H1 (cell line): ENCODE measurements around the gene TRIM46. TPM values are rescaled to one million over a fixed set of nuclear protein-coding genes. Genes with fewer than 3 reads are reported as not detected.

Experiments
- CTCF ChIA-PET: fragments of 300-600 bp; sonication (Branson Sonifier 250); formaldehyde crosslinking; loops from one replicate; lab custom pipeline; 2021; ENCODE audit not compliant: partially characterized antibody; lab: Charles Lee
- POLR2A ChIA-PET: fragments of 300-600 bp; sonication (Branson Sonifier 250); formaldehyde crosslinking; loops from one replicate; lab custom pipeline; 2021; ENCODE audit warnings: inconsistent platforms; ENCODE audit not compliant: partially characterized antibody; lab: Charles Lee
- DNase-seq, 2 experiments: peaks; one replicate each; pipeline versions ENCODE4 v3.0.0 to v3.0.0-alpha.2; 2010 to 2022; ENCODE audit warnings: low spot score in 2 of 2, low read depth in 1 of 2, mixed read lengths in 1 of 2
- FAIRE-seq: peaks from 2 replicates; lab custom pipeline; 2011; peaks lifted over from hg19 to GRCh38; lab: Jason Lieb, UNC
- H2AFZ ChIP-seq: 2 replicates; pipeline ENCODE4 v1.8.1; 2012; ENCODE audit warnings: low read length, inconsistent platforms
- H2AK5ac ChIP-seq: 2 replicates; pipeline ENCODE4 v1.6.1; 2013; ENCODE audit warnings: low read depth, low read length
- H2BK120ac ChIP-seq: replicated peaks from 2 replicates; pipeline ENCODE3; 2013; ENCODE audit warnings: low read depth, low read length, inconsistent platforms
- H2BK12ac ChIP-seq: 2 replicates; pipeline ENCODE4 v1.6.1; 2013; ENCODE audit warnings: low read depth, low read length
- H2BK15ac ChIP-seq: 2 replicates; pipeline ENCODE4 v1.6.1; 2013; ENCODE audit warnings: low read length
- H2BK20ac ChIP-seq: 2 replicates; pipeline ENCODE4 v1.6.1; 2013; ENCODE audit warnings: low read length
- H2BK5ac ChIP-seq: 2 replicates; pipeline ENCODE4 v1.6.1; 2013; ENCODE audit warnings: low read depth, low read length
- H3K14ac ChIP-seq: 2 replicates; pipeline ENCODE4 v1.6.1; 2013; ENCODE audit warnings: inconsistent platforms; ENCODE audit not compliant: insufficient read length
- H3K18ac ChIP-seq: 2 replicates; pipeline ENCODE4 v1.6.1; 2013; ENCODE audit warnings: low read length; ENCODE audit errors: extremely low read depth
- H3K23ac ChIP-seq: 2 replicates; pipeline ENCODE4 v1.6.1; 2013; ENCODE audit warnings: inconsistent platforms; ENCODE audit not compliant: insufficient read length
- H3K23me2 ChIP-seq: 2 replicates; pipeline ENCODE4 v1.6.1; 2013; ENCODE audit warnings: low read depth, low read length
- H3K27ac ChIP-seq: 2 replicates; pipeline ENCODE4 v1.6.1; 2011; ENCODE audit warnings: low read depth, low read length, inconsistent platforms
- H3K27me3 ChIP-seq, 4 experiments: replicated peaks in 1 of 4; 1 replicate in 1 of 4; 2 replicates in 3 of 4; pipeline versions ENCODE4 v1.6.1 to v1.8.1; 2011 to 2013; ENCODE audit warnings: low read length in 3 of 4, mild to moderate bottlenecking in 3 of 4, inconsistent platforms in 2 of 4, mixed read lengths in 2 of 4, moderate library complexity in 1 of 4; ENCODE audit not compliant: control insufficient read depth in 3 of 4, insufficient read depth in 3 of 4; ENCODE audit errors: extremely low read depth in 1 of 4
- H3K36me3 ChIP-seq, 4 experiments: 2 replicates each; pipeline versions ENCODE4 v1.6.1 to v1.8.1; 2011 to 2013; ENCODE audit warnings: mild to moderate bottlenecking in 4 of 4, low read length in 3 of 4, moderate library complexity in 2 of 4, control low read depth in 1 of 4, inconsistent platforms in 1 of 4; ENCODE audit not compliant: insufficient read depth in 4 of 4, control insufficient read depth in 2 of 4
- H3K4ac ChIP-seq: replicated peaks from 2 replicates; pipeline ENCODE3; 2013; ENCODE audit warnings: low read length, low read depth, mixed read lengths, inconsistent platforms; ENCODE audit not compliant: insufficient read length
- H3K4me1 ChIP-seq, 4 experiments: replicated peaks in 1 of 4; 1 replicate in 1 of 4; 2 replicates in 3 of 4; pipeline versions ENCODE4 v1.6.1 to v1.8.1; 2011 to 2013; ENCODE audit warnings: low read length in 3 of 4, inconsistent platforms in 2 of 4, mixed read lengths in 1 of 4; ENCODE audit not compliant: insufficient read depth in 4 of 4, control insufficient read depth in 3 of 4
- H3K4me2 ChIP-seq, 2 experiments: 2 replicates each; pipeline versions ENCODE4 v1.6.1 to v1.8.1; 2011 to 2013; ENCODE audit warnings: low read depth in 2 of 2, low read length in 2 of 2, control low read depth in 1 of 2, inconsistent platforms in 1 of 2, mild to moderate bottlenecking in 1 of 2; ENCODE audit not compliant: insufficient read depth in 1 of 2
- H3K4me3 ChIP-seq, 4 experiments: fragments of 200-600, 300-600 bp in 1 of 4; sonication (generic), shearing (Covaris generic), sonication (Bioruptor Twin) in 1 of 4; 2 replicates each; pipeline versions ENCODE4 v1.5.1 to v1.8.1; 2011 to 2016; ENCODE audit warnings: low read length in 4 of 4, low read depth in 3 of 4, control low read depth in 2 of 4, inconsistent platforms in 2 of 4, mild to moderate bottlenecking in 2 of 4, mixed read lengths in 1 of 4, moderate library complexity in 1 of 4; ENCODE audit not compliant: insufficient read depth in 2 of 4; ENCODE audit errors: extremely low read depth in 1 of 4
- H3K56ac ChIP-seq: replicated peaks from 2 replicates; pipeline ENCODE3; 2013; ENCODE audit warnings: low read depth, mild to moderate bottlenecking, mixed read lengths, low read length, inconsistent platforms; ENCODE audit not compliant: insufficient read length
- H3K79me1 ChIP-seq: 2 replicates; pipeline ENCODE4 v1.6.1; 2013; ENCODE audit warnings: low read depth, low read length, control low read depth
- H3K79me2 ChIP-seq, 2 experiments: 2 replicates each; pipeline versions ENCODE4 v1.6.1 to v1.8.1; 2012 to 2013; ENCODE audit warnings: low read length in 2 of 2, mild to moderate bottlenecking in 2 of 2, inconsistent platforms in 1 of 2; ENCODE audit not compliant: insufficient read depth in 2 of 2, control insufficient read depth in 1 of 2
- H3K9ac ChIP-seq, 4 experiments: replicated peaks in 1 of 4; 1 replicate in 1 of 4; 2 replicates in 3 of 4; pipeline versions ENCODE4 v1.6.1 to v1.8.1; 2011 to 2013; ENCODE audit warnings: low read depth in 3 of 4, low read length in 3 of 4, control low read depth in 2 of 4, mild to moderate bottlenecking in 2 of 4, moderate library complexity in 2 of 4, inconsistent platforms in 1 of 4; ENCODE audit errors: extremely low read depth in 1 of 4
- H3K9me3 ChIP-seq, 2 experiments: 2 replicates each; pipeline versions ENCODE4 v1.6.1 to v1.8.1; 2012 to 2013; ENCODE audit warnings: mild to moderate bottlenecking in 2 of 2, moderate library complexity in 2 of 2, control low read depth in 1 of 2, inconsistent platforms in 1 of 2, low read depth in 1 of 2, low read length in 1 of 2, mixed read lengths in 1 of 2; ENCODE audit not compliant: insufficient read depth in 2 of 2
- H4K20me1 ChIP-seq, 2 experiments: replicated peaks in 1 of 2; 2 replicates each; pipeline versions ENCODE3 to v1.8.1; 2011 to 2013; ENCODE audit warnings: inconsistent platforms in 2 of 2, low read length in 2 of 2, mild to moderate bottlenecking in 1 of 2; ENCODE audit not compliant: insufficient read depth in 2 of 2, control insufficient read depth in 1 of 2
- H4K5ac ChIP-seq: 2 replicates; pipeline ENCODE4 v1.6.1; 2013; ENCODE audit warnings: low read length, low read depth, mixed read lengths, inconsistent platforms; ENCODE audit not compliant: insufficient read length
- H4K8ac ChIP-seq: 2 replicates; pipeline ENCODE4 v1.8.0; 2013; ENCODE audit warnings: mild to moderate bottlenecking, moderate library complexity, low read length, inconsistent platforms; ENCODE audit not compliant: insufficient read depth; ENCODE audit errors: extremely low read depth
- H4K91ac ChIP-seq: replicated peaks from 2 replicates; pipeline ENCODE3; 2013; ENCODE audit warnings: low read length, mixed read lengths, inconsistent platforms; ENCODE audit not compliant: insufficient read length
- ATF2 ChIP-seq: IDR thresholded peaks from 2 replicates; pipeline ENCODE4 v1.6.1; 2012; ENCODE audit warnings: low read length, inconsistent platforms
- ATF3 ChIP-seq: IDR thresholded peaks from 2 replicates; pipeline ENCODE4 v1.6.1; 2011; ENCODE audit warnings: low read depth, mild to moderate bottlenecking, low read length; ENCODE audit not compliant: insufficient read depth
- CEBPB ChIP-seq: IDR thresholded peaks from 2 replicates; pipeline ENCODE4 v1.6.1; 2012; ENCODE audit warnings: low read depth, low read length
- CHD2 ChIP-seq: IDR thresholded peaks from 2 replicates; pipeline ENCODE4 v1.6.1; 2012; ENCODE audit warnings: low read length, improper control_type of control experiment
- KDM5A ChIP-seq: fragments of 200-600 bp; IDR thresholded peaks from 2 replicates; pipeline ENCODE4 v1.7.1; 2012; ENCODE audit warnings: mild to moderate bottlenecking, low read length, inconsistent platforms, mixed read lengths
- MAX ChIP-seq: IDR thresholded peaks from 2 replicates; pipeline ENCODE4 v1.6.1; 2012; ENCODE audit warnings: inconsistent platforms
- RBBP5 ChIP-seq: IDR thresholded peaks from 2 replicates; pipeline ENCODE4 v1.7.1; 2012; ENCODE audit warnings: low read depth, mild to moderate bottlenecking, inconsistent platforms, low read length, moderate library complexity, borderline replicate concordance
- SP4 ChIP-seq: IDR thresholded peaks from 2 replicates; pipeline ENCODE4 v1.6.1; 2012; ENCODE audit warnings: low read length, inconsistent platforms
- WGBS, 2 experiments: shearing (Covaris generic) in 1 of 2; methylation state at CpG; one replicate each; pipeline versions ENCODE4 v1.1.6 to v1.1.7; 2013 to 2015; ENCODE audit warnings: low lambda C conversion rate in 2 of 2, mixed read lengths in 2 of 2, inconsistent platforms in 1 of 2, low coverage in 1 of 2, missing lambda C conversion rate in 1 of 2; ENCODE audit not compliant: insufficient replicate concordance in 2 of 2, insufficient coverage in 1 of 2, insufficient read length in 1 of 2; ENCODE audit errors: extremely low coverage in 1 of 2, missing lambda C conversion rate in 1 of 2; 5-methylcytosine and 5-hydroxymethylcytosine counted together
- polyA plus RNA-seq, 7 experiments: library from polyadenylated mRNA; depleted of rRNA in 3 of 7; stranded (reverse) in 5 of 7; unstranded in 2 of 7; fragments of >200 nt in 5 of 7; fragments of 200-250 nt in 2 of 7; gene quantifications; 1 replicate in 5 of 7; 2 replicates in 1 of 7; 4 replicates in 1 of 7; pipeline versions ENCODE4 v1.2.1 to v1.2.3, GENCODE V29; 2011 to 2013; ENCODE audit warnings: missing spikeins in 2 of 7, mixed read lengths in 2 of 7
- total RNA-seq: library from RNA; stranded (reverse); fragmentation: NEBNext Ultra II Directional; extraction: Animal tissue kit (Norgen Biotek cat#: 25700); gene quantifications from 2 replicates; pipeline ENCODE4 v1.2.1, GENCODE V29; 2021

The TRIM46 gene
- total and polyA plus RNA-seq, 2 of the 8 experiments (the other 6 are each of a cell fraction or from before 2014, with no cell fraction given): 15.5 to 21.6 TPM

GRCh38 chr1:155127105-155127966 lies 46.3 kb upstream of the TRIM46 start, which contains the start of gene EFNA1:
Gene EFNA1 (plus strand): TSS chr1:155127876. CDS start chr1:155127978, 102 bp downstream.
- no peak within 1 kb of the TSS for H3K56ac ChIP-seq
- no peaks in the 10 kb centered on the region for H4K20me1 ChIP-seq
- 3% methylated on average over 42 of the region's 76 CpGs; no CpG with 5 or more reads in 1 of the 2 experiments for WGBS, 2 experiments
- peak within 1 kb of the TSS; percentile 56; the same call in 1 of the 2 replicates for H2AK5ac ChIP-seq
- H4K8ac ChIP-seq: no peak within 1 kb of the TSS; the same call in 1 of the 2 replicates
- peak within 1 kb of the TSS; percentile 50 for H3K4ac ChIP-seq
- 0 out of 2 replicates have a peak within 1 kb of the TSS, but pooled peaks have one; percentile 53 for H2BK15ac ChIP-seq
- no peak within 1 kb of the TSS for H3K23ac ChIP-seq
- H3K4me1 ChIP-seq: peaks cover 16 to 58% (median 40%) of the 10 kb centered on the region in 4 experiments
- H3K14ac ChIP-seq: no peak within 1 kb of the TSS
- no peak within 1 kb of the TSS for H3K27ac ChIP-seq
- POLR2A ChIA-PET: interaction anchor here (1.0 to 2.4 kb wide), 5 partner anchors 8 to 63 kb away, joined by 3 to 14 read pairs (median 5); partner anchors contain the start of gene SLC50A1
- H2BK20ac ChIP-seq: peak within 1 kb of the TSS; percentile 66; the same call in 1 of the 2 replicates
- no peaks in the 10 kb centered on the region for H3K79me1 ChIP-seq
- CTCF ChIA-PET: interaction anchor here (0.7 to 14.2 kb wide), 7 partner anchors 12 to 279 kb away, joined by 3 to 187 read pairs (median 27); partner anchors contain the start of genes KRTCAP2 and TRIM46
- peak within 1 kb of the TSS; percentile 41 for H4K91ac ChIP-seq
- H4K5ac ChIP-seq: no peak within 1 kb of the TSS
- peaks cover 33 to 50% (median 45%) of the 10 kb centered on the region in 4 experiments for H3K27me3 ChIP-seq
- DNase-seq: peak in 1 of 2 experiments; percentile 63
- peak within 1 kb of the TSS; percentile 45 to 71 (median 64) for H3K4me3 ChIP-seq
- no peak for FAIRE-seq
- H3K36me3 ChIP-seq: peaks cover 0 to 4% (median under 1%) of the 10 kb centered on the region in 4 experiments; a peak in 1 of 8 replicates
- peak within 1 kb of the TSS in 1 of 4 experiments; percentile 2; a peak in 1 of 7 replicates for H3K9ac ChIP-seq
- no peak within 1 kb of the TSS; the same call in 1 of the 2 replicates for H2BK5ac ChIP-seq
- peak within 1 kb of the TSS; percentile 77; the same call in 1 of the 2 replicates for H2AFZ ChIP-seq
- no peak within 1 kb of the TSS for H2BK120ac ChIP-seq
- no peaks in the 10 kb centered on the region for H3K9me3 ChIP-seq
- peak within 1 kb of the TSS; percentile 78 for H3K18ac ChIP-seq
- H2BK12ac ChIP-seq: peak within 1 kb of the TSS; percentile 87; the same call in 1 of the 2 replicates
- H3K79me2 ChIP-seq: no peaks in the 10 kb centered on the region
- H3K4me2 ChIP-seq: peak within 1 kb of the TSS; percentile 94 to 97
- H3K23me2 ChIP-seq: peaks cover 28% of the 10 kb centered on the region
- no peak for TF ChIP-seq SP4
- TF ChIP-seq RBBP5: no peak
- no peak for TF ChIP-seq CHD2
- peak; percentile 57; the same call in 1 of the 2 replicates for TF ChIP-seq MAX
- no peak for TF ChIP-seq KDM5A
- TF ChIP-seq ATF3: no peak
- TF ChIP-seq CEBPB: no peak
- no peak for TF ChIP-seq ATF2
